OCI-M2 (cell line): ENCODE data around the gene ANGEL2.
"Not testable (repeated sequence)": the region's sequence is repeated elsewhere in the genome, so short reads cannot be mapped to it uniquely, and the experiment has no call there.

Source experiments
- DNase-seq: peaks from one replicate; lab custom pipeline; 2025; ENCODE audit not compliant: unreplicated experiment; lab: John Stamatoyannopoulos, UW

ANGEL2 gene

DNA sequence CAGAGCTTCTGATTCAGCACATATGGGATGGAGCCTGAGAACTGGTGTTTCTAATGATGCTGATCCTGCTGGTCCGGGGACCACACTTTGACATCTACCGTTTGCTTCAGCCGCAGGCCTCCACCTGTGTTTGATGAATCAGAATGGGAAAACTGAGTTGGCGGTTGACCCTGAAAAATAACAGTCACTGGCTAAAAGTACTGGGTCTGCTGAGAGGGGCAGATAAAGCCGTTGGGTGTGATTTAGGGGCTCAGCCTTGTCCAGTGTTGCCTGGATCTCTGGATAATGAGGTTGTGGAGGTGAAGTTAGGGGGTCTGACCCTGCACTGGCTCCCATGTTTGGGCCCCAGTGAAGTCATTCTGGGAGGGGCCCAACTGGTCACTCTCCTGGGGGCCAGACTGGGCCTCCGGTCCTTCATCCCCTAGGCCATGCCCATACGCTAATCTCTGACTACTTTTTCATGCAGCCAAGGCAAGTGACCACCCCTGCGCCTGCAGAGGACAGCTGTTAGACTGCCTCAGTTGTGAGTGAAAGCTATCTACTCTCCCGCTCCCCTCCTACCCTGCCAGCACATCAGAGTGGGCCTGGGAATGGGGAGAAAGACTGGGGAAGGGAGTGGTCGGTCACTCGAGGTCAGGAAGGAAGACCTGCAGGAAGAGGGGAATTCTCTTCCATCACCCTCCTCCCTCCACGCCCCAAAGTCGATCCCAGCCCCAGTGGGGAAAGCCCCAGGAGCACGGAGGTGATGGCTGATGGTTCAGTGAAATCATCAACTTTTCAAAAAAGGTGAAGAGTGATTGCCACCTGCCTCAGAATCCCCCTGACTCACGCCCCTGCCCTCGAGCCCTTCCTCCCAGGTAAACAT is 37.7 kb downstream of the ANGEL2 start:
- no peak for DNase-seq

- DNase-seq: no peak
Measured at GRCh38 chr1:212976586-212976985, 39.1 kb downstream of the ANGEL2 start.

DNA sequence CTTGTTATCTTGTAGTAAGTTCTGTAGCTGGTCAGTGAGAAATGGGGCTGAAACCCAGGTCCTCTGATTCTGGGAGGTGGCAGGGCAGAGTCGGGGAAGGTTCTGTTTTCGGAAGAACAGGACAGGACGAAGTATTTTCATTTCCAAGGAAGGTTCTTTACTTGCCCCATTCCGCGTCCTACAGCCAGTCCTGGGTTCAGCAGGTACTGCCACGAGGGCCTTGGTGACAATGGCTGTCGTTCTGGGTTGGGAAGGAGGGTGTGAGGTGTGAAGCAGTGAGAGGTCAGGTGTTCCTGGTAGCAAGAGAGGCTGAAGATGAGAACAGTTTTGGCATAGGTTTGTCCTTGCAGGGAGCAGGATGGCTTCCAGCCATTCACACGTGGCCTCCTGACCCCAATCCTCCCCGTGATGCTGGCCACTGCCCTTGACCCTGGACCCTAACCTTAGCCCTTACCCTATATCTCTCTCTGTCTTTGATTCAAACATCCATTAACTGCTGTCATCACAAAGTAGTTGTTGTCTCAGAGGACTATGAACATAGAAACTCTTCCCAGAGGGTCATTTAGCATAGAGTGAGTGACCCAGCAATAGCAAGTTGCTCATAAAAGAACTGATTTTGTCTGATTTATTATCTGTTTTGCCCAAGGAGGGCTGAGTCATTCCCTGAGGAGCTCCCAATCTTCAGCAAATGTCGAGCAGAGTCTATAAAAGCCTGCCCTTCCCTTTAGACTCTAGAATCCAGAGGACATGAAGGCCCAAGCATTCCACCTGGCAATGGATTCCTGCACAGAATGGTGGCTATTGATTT is 40.4 kb downstream of the ANGEL2 start:
- no peak for DNase-seq

DNA sequence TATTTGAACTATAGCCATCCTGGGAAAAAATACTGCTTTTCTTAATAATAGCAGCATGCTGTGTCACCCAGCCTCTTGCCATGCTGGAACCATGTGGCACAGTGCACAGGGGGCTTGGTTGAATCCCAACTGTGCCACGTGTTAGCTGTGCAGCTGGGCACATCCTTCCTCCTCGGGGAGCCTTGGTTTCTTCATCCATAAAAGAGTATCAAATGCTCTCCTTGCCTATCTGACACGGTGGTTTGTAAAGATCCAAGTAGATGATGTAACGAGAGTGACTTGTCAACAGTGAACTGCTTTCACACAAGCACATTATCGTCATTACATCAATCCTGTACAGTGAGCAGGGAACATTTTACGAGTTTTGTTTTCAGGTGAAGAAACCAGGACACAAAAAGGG is 41.0 kb downstream of the ANGEL2 start:
- no peak for DNase-seq

GRCh38 chr1:212973899-212974298 is 41.8 kb downstream of the ANGEL2 start:
- no peak for DNase-seq

GRCh38 chr1:212973426-212973825 is 42.2 kb downstream of the ANGEL2 start:
- no peak for DNase-seq

DNA sequence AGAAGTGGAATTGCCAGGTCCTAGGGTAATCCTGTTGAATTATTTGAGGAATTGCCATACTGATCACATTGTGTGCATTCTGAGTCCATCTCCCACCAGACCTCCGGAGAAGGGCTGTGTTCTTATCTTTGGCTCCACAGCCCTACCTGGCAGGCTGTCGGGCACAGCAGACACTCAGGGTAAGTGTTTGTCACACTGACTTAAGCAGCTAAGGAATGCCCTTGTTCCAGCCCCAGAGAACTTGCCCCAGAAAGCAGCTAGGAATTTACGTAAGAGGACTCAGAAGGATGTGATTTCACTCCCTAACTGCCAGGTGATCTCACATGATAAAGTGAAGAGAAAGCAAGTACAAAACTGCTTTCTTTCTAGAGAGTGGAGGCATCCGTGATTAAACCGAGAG is 44.4 kb downstream of the ANGEL2 start:
- no peak for DNase-seq

DNA sequence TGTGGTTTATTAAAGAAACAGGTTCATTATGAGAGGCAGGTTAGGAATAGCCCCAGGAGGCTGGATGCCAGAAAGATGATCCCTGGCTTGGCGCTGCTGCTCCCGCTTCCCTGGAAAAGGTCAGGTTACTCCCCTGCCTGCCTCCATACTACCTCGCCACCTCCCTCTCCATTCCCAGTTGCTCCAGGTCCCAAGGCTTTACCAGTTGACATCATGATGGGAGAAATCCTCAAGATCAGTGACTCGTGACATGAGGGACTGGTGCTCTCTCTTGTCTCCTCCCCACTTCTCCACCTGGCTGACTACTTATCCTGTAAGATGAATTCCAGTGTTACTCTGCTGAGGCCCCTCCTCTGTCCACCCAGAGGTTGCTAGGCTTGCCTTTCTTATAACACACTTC is 45.6 kb downstream of the ANGEL2 start:
- no peak for DNase-seq

DNA sequence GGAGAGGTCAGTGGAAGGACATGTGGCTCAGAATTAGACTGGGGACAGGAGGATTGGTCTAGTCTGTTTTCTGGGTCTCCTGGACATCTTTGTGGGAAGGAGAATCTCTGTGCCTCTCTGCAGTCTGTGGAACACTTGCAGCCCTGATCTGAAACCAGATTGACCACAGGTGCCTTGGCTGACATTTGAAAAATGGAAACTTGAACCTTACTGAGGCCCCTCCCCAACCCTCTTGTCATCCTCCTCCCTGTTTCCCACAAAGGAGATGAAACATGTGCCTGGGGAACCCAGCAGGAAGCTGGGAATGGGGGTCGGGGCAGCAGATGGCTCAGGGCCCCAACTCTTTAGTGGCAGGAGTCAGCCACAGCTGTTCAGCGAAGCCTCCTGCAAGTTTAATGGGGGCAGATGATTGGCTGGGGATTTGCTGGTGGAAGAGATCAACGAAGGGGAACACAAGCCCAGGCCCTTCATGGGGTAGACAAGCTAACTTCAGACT is 47.3 kb downstream of the ANGEL2 start:
- no peak for DNase-seq

DNA sequence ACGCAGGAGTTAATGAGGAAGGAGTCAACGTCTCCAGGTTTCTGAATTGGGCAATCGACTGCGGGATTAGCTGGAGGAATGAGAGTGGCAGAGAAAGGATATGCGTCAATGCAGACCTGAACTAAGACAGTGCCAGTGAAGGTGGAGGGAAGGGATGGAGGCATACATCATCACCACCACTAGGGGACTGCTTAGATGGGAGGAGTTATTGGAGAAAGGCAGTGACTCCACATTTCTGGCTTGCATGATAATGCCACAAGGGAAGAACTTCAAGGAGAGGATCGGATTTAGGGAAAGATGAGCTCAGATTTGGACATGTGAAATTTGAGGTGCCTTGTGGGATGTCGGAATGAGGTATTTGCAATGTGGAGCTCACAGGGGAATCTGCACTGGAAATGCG is 47.9 kb downstream of the ANGEL2 start:
- no peak for DNase-seq

DNA sequence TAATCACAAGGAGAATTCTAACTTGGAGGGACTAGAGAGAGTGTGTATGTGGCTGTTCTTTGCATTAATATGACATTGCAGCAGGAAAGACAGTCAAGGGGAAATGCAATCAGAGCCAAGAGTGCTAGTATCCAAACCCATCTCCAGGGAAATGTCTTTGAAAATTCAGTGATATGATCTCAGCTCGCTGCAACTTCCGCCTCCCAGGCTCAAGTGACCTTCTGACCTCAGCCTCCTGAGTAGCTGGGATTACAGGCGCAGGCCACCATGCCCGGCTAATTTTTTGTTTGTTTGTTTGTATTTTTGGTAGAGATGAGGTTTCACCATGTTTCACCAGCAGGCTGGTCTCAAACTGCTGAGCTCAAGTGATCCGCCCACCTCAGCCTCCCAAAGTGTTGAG is 49.1 kb downstream of the ANGEL2 start:
- DNase-seq: no peak

GRCh38 chr1:212964993-212965392 is 50.7 kb downstream of the ANGEL2 start:
- not testable (repeated sequence) for DNase-seq

DNA sequence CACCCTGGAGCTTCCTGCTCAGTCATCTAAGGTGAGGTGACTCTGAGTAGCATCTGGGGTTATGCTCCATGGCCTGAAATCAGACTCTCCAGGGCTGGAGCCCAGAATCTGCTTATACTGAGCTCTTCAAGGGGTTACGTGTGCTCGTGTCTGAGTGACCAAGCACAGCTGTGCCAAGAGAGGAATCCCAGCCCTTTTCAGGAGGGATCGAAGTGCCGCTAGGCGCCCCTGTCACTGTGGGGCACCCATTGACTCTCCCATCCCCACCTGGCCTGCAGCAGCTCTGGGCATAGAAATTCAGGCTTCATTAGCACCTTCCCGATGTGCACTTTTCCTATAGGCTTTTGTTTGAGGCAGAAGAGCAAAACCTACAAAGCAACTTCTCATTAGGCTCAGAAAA is 51.6 kb downstream of the ANGEL2 start:
- DNase-seq: no peak

DNA sequence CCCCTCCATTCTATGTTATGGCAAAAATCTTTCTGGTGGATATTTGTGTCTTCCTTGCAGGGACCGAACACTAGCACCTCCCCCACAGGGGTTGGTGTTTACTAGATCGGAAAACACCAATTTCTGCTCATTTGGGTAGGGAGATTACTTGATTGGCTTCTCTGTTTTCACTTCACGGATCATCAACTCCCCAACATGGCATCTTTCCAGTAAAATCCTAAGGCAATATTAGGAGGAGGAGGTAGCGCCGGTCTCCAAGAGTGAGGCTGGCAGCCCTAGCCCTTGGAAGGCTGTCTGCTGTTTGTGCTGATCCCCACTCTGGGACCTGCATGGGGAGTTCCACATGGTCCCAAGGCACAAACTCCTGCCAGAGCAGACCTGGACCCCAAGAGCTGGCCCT is 53.2 kb downstream of the ANGEL2 start:
- DNase-seq: no peak

DNA sequence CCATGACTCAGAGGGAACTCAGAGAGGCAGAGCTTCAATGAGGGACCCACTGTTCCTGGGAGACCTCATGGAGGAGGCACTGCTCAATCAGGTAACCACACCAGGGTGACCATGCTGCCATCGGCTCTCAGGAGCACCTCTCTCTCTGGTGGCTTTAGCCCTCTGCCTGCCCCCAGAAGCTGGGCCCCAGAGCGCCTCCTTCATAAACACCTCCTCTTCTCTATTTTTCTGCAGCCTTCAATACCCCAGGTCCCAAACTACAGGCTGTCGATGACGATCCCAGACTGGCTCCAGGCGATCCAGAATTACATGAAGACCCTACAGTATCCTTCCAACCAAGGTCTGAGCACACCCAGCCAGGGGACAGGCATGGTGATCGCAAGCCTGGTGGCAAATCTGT is 54.7 kb downstream of the ANGEL2 start:
- DNase-seq: no peak

- DNase-seq: no peak
Measured at GRCh38 chr1:212959266-212960220, 56.1 kb downstream of the ANGEL2 start.

- DNase-seq: no peak
Measured at GRCh38 chr1:212958175-212958574, 57.5 kb downstream of the ANGEL2 start.

- no peak for DNase-seq
Measured at GRCh38 chr1:212957546-212957945, 58.1 kb downstream of the ANGEL2 start.

- DNase-seq: no peak
Measured at GRCh38 chr1:212955961-212956620, 59.6 kb downstream of the ANGEL2 start.

DNA sequence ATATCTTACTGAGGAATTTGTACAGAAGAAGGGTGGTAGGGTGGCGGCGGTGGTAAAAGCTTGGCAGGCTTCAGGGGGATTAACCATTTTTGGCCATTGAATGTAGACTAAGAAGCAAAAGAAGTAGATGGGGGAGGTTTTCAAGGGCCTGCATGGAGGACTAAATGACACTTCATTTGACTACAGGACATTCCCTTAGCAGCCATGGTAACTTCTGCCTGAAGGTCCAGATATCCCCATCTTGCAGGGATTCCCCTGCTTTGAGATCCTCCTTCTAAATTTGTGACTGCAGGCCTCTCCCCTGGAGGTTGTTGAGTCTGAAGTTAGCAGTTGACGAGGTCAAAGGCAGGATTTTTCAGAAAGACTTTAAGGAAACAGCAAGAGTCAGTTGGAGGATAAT is 60.6 kb downstream of the ANGEL2 start:
- no peak for DNase-seq
